ENCODE data around the gene SHC3.

SHC3 gene

DNA sequence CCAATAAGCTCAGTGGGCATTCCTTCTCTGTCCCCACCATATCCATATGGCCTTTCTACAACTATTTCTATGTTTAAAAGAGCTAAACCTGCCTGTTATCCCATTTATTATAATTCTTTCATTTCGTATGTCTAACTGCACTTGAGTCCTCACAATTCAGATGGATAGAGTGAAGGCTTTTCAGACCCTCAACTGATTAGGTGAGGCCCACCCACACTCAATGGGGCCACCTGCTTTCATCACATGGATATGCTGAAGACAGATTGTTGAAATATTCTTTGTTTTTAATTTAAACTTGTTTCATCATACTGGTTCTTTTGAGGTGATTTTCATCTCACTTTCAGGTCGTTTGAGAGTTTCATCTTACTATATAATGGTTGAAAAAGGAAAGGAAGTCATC, 193.0 kb downstream of the SHC3 start:
- no peaks in the 10 kb centered on the region for H3K9me3 ChIP-seq
- peaks cover 13 to 14% of the 10 kb centered on the region in 2 experiments for H3K4me1 ChIP-seq (ENCODE audit: control insufficient read depth in 1 of 2, insufficient read depth in 1 of 2, low read depth in 1 of 2, low read length in 1 of 2)
- H3K27ac ChIP-seq, result no peak overlapping the region
- no peak overlapping the region for H3K4me3 ChIP-seq (ENCODE audit: low read depth in 1 of 2, low read length in 1 of 2)
- H3K36me3 ChIP-seq, result no peaks in the 10 kb centered on the region
- TF ChIP-seq, protein P1, sequence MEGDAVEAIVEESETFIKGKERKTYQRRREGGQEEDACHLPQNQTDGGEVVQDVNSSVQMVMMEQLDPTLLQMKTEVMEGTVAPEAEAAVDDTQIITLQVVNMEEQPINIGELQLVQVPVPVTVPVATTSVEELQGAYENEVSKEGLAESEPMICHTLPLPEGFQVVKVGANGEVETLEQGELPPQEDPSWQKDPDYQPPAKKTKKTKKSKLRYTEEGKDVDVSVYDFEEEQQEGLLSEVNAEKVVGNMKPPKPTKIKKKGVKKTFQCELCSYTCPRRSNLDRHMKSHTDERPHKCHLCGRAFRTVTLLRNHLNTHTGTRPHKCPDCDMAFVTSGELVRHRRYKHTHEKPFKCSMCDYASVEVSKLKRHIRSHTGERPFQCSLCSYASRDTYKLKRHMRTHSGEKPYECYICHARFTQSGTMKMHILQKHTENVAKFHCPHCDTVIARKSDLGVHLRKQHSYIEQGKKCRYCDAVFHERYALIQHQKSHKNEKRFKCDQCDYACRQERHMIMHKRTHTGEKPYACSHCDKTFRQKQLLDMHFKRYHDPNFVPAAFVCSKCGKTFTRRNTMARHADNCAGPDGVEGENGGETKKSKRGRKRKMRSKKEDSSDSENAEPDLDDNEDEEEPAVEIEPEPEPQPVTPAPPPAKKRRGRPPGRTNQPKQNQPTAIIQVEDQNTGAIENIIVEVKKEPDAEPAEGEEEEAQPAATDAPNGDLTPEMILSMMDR (IDR thresholded peaks at IDR 0.05), result no peak
- H3K27me3 ChIP-seq, result peaks cover 6% of the 10 kb centered on the region

DNA sequence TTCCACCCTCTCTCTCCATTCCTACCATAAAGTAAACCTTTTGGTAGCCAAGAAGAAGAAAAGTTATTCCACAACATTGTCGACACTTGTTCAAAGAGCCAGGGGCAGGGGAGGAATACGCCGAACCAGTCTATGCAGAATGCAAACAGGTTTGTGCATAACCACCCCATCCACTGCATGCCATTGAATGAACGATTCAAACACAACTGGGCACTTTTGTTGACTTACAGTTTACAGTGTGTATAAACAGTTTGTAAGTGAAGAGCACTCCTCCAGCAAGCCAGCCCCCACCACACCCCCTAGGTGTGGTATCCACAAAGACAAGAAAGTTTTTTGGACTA, 194.1 kb downstream of the SHC3 start:
- H3K27ac ChIP-seq, result no peak overlapping the region
- H3K4me3 ChIP-seq (ENCODE audit: low read depth in 1 of 2, low read length in 1 of 2), result no peak overlapping the region
- TF ChIP-seq, protein P1 (IDR thresholded peaks at IDR 0.05), result no peak
- no peaks in the 10 kb centered on the region for H3K9me3 ChIP-seq
- H3K36me3 ChIP-seq, result no peaks in the 10 kb centered on the region
- no peaks in the 10 kb centered on the region for H3K27me3 ChIP-seq
- peaks cover 3 to 5% of the 10 kb centered on the region in 2 experiments for H3K4me1 ChIP-seq (ENCODE audit: control insufficient read depth in 1 of 2, insufficient read depth in 1 of 2, low read depth in 1 of 2, low read length in 1 of 2)

DNA sequence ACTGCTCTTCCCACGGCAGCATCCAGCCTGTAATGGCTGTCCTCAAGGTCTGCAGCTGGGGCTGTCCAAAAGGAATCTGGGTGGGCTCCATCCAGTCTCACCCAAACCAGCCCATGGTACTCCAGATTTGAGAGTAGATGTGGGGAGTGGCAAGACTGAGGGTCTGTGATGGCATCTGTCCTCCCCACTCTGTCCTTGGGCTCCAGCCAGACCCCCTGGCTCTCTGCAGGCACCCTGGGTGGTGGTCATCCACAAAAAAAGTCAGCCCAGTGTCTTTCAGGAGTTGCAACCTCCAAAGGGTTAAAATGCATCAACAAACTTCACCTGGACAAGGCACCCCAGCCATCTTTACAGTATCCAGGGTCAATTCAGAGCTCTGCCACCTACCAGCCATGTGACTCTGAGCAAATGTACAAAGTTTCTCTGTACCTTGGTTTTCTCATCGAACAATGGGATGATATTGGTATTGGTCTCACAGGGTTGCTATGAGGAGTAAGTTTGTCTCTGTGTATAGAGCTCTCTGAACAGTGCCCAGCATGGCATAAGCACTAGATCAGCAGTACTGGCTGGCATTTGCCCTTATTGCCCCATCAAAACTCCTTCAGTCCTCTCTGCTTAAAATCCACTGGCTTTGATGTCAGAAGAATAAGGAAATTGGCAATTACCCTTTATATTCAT, 194.6 kb downstream of the SHC3 start:
- Histone ChIP-seq H3K9me3 (no peaks in the 10 kb centered on the region), H3K4me3 (ENCODE audit: low read depth in 1 of 2, low read length in 1 of 2) (no peak overlapping the region), H3K27ac (no peak overlapping the region), H3K27me3 (no peaks in the 10 kb centered on the region), H3K36me3 (no peaks in the 10 kb centered on the region), H3K4me1 (ENCODE audit: control insufficient read depth in 1 of 2, insufficient read depth in 1 of 2, low read depth in 1 of 2, low read length in 1 of 2) (peaks cover 0 to under 1% of the 10 kb centered on the region in 2 experiments)
- TF ChIP-seq, protein P1 (IDR thresholded peaks at IDR 0.05), result no peak

DNA sequence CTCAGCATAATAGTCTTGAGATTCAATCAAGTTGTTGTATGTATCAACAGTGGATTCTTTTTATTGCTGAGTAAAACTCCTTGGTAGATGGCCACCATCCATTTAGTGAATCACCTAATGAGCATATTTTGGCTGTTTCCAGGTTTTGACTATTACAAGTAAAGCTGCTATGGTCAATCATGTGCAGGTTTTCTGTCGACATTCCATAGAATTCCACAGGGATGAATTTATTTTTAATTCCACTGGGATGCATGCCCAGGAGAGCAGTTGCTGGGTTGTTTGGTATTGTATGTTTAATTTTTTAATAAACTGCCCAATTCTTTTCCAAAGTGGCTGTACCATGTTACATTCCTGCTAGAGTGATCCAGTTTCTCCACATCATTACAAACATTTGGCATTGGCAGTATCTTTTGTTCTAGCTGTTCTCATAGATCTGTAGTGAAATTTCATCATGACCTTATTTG, 197.8 kb downstream of the SHC3 start:
- no peak overlapping the region for H3K4me3 ChIP-seq (ENCODE audit: low read depth in 1 of 2, low read length in 1 of 2)
- no peaks in the 10 kb centered on the region for H3K4me1 ChIP-seq (ENCODE audit: control insufficient read depth in 1 of 2, insufficient read depth in 1 of 2, low read depth in 1 of 2, low read length in 1 of 2)
- H3K9me3 ChIP-seq, result no peaks in the 10 kb centered on the region
- H3K27me3 ChIP-seq, result no peaks in the 10 kb centered on the region
- no peaks in the 10 kb centered on the region for H3K36me3 ChIP-seq
- no peak overlapping the region for H3K27ac ChIP-seq
- TF ChIP-seq, protein P1 (IDR thresholded peaks at IDR 0.05), result no peak

DNA sequence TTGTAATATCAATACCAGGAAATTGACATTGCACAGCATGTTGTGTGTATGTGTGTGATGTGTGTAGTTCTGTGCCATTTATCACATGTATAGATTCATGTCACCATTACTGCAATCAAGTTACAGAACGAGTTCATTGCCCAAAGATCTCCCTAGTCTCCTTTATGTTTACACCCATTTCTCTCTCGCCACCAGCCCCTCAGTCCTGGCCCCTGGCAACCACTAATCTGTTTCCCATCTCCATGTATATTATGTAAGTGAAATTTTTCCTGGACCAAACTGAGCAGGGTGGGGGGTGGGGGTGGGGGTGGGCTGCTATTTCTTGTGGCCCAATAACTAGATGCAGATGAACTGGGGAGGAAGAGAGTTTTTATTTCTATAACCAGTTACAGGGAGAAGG, 198.8 kb downstream of the SHC3 start:
- TF ChIP-seq, protein P1 (IDR thresholded peaks at IDR 0.05), result no peak
- H3K27ac ChIP-seq, result no peak overlapping the region
- no peaks in the 10 kb centered on the region for H3K36me3 ChIP-seq
- H3K9me3 ChIP-seq, result no peaks in the 10 kb centered on the region
- H3K27me3 ChIP-seq, result no peaks in the 10 kb centered on the region
- no peak overlapping the region for H3K4me3 ChIP-seq (ENCODE audit: low read depth in 1 of 2, low read length in 1 of 2)
- H3K4me1 ChIP-seq (ENCODE audit: control insufficient read depth in 1 of 2, insufficient read depth in 1 of 2, low read depth in 1 of 2, low read length in 1 of 2), result no peaks in the 10 kb centered on the region

Measured in neutrophil (primary cell).